ENCODE measurements around the gene SUSD3. TPM values are rescaled to one million over a fixed set of nuclear protein-coding genes. Genes with fewer than 3 reads are reported as not detected.

Gene SUSD3
- total RNA-seq, 1 experiment from 2014 or later, result 9.0 TPM

- no peaks in the 10 kb centered on the region for H3K27me3 ChIP-seq (ENCODE audit: insufficient read depth, low read length)
- no peak overlapping the region for H3K56ac ChIP-seq (ENCODE audit: insufficient read length, low read depth, low read length)
- no peak overlapping the region for H3K27ac ChIP-seq (ENCODE audit: insufficient read length, low read depth, low read length)
- Mint-ChIP-seq H3K9me3 (no peaks in the 10 kb centered on the region), H3K36me3 (ENCODE audit: insufficient read depth in 1 of 3, low read depth in 3 of 3) (no peaks in the 10 kb centered on the region), H3K4me1 (peaks cover 5 to 8% of the 10 kb centered on the region in 2 experiments), H3K27ac (no peak overlapping the region), H3K27me3 (ENCODE audit: low read depth) (no peaks in the 10 kb centered on the region), H3K4me3 (no peak overlapping the region)
- no CpG with 5 or more reads among the region's 11 CpGs for WGBS (ENCODE audit: extremely low coverage, insufficient read length, low lambda C conversion rate)
- no peaks in the 10 kb centered on the region for H3K9me3 ChIP-seq (ENCODE audit: control insufficient read depth, low read depth, low read length)
- H2AK5ac ChIP-seq (ENCODE audit: insufficient read length, low read length), result no peak overlapping the region
- no peak overlapping the region for H3K14ac ChIP-seq (ENCODE audit: insufficient read depth, low read length)
- H3K4me1 ChIP-seq (ENCODE audit: insufficient read depth, low read length), result no peaks in the 10 kb centered on the region; the same call in 1 of the 2 replicates
- no peak overlapping the region for H4K5ac ChIP-seq (ENCODE audit: insufficient read length, low read depth, low read length)
- no peak overlapping the region for H3K18ac ChIP-seq (ENCODE audit: insufficient read length, low read depth, low read length)
- H2BK12ac ChIP-seq (ENCODE audit: insufficient read length, low read depth, low read length), result no peak overlapping the region
- no peak overlapping the region for H2BK5ac ChIP-seq (ENCODE audit: insufficient read length, low read length)
- no peaks in the 10 kb centered on the region for H4K20me1 ChIP-seq (ENCODE audit: control insufficient read depth, insufficient read depth, insufficient read length)
- no peak overlapping the region for H2BK20ac ChIP-seq (ENCODE audit: low read depth, low read length, poor library complexity, severe bottlenecking)
- no peak overlapping the region for H4K91ac ChIP-seq (ENCODE audit: insufficient read length, low read depth, low read length)
- no peak overlapping the region for H2BK15ac ChIP-seq (ENCODE audit: low read depth, low read length)
- no peaks in the 10 kb centered on the region for H3K79me2 ChIP-seq (ENCODE audit: insufficient read depth, low read length)
- H3K79me1 ChIP-seq (ENCODE audit: insufficient read depth, low read depth, low read length, poor library complexity, severe bottlenecking), result no peaks in the 10 kb centered on the region
- H3K23ac ChIP-seq (ENCODE audit: insufficient read length, low read depth, low read length), result no peak overlapping the region
- H2AFZ ChIP-seq (ENCODE audit: low read length), result no peak overlapping the region
- H3K4ac ChIP-seq (ENCODE audit: low read depth, low read length), result no peak overlapping the region
- H3K9ac ChIP-seq (ENCODE audit: extremely low read depth, insufficient read length, low read length), result no peak overlapping the region
- no peak for DNase-seq
- H3K23me2 ChIP-seq (ENCODE audit: insufficient read length, low read depth, low read length, poor library complexity, severe bottlenecking), result no peaks in the 10 kb centered on the region
- no peak overlapping the region for H3T11ph ChIP-seq (ENCODE audit: low read length)
- TF ChIP-seq CTCF (conservative IDR thresholded peaks at IDR 0.05), result no peak
- no peak overlapping the region for H4K8ac ChIP-seq (replicated peaks; ENCODE audit: insufficient read length, low read depth, low read length)
- H2BK120ac ChIP-seq (ENCODE audit: low read depth, low read length, poor library complexity, severe bottlenecking), result no peak overlapping the region
- no peak overlapping the region for H3K4me2 ChIP-seq (ENCODE audit: insufficient read depth, insufficient read length, low read length)
Observed at GRCh38 chr9:93024986-93025630, 33.4 kb upstream of the SUSD3 start.

Measured in H9 (cell line).